HG03103 (cell line): ENCODE data around the gene C1orf210.

ENCODE experiments used
- ATAC-seq: cut with Tn5 transposase; IDR thresholded peaks from one replicate; pipeline ENCODE4 v1.9.1; 2021; ENCODE audit warnings: low read depth; ENCODE audit not compliant: unreplicated experiment

Gene C1orf210

GRCh38 chr1:43312663-43313515, 27.5 kb upstream of the C1orf210 start:
- ATAC-seq = no peak

GRCh38 chr1:43312212-43312623, 26.8 kb upstream of the C1orf210 start:
- ATAC-seq = no peak

GRCh38 chr1:43311521-43311920, 26.1 kb upstream of the C1orf210 start:
- no peak for ATAC-seq

GRCh38 chr1:43309405-43310025, 24.1 kb upstream of the C1orf210 start:
- no peak for ATAC-seq

- ATAC-seq = no peak
Measured at GRCh38 chr1:43308635-43309404, 23.4 kb upstream of the C1orf210 start.

GRCh38 chr1:43307458-43308158, 22.2 kb upstream of the C1orf210 start:
- no peak for ATAC-seq

GRCh38 chr1:43306688-43307457, 21.5 kb upstream of the C1orf210 start:
- ATAC-seq = no peak

GRCh38 chr1:43305926-43306687, 20.7 kb upstream of the C1orf210 start:
- ATAC-seq = no peak

GRCh38 chr1:43305461-43305860, 20.1 kb upstream of the C1orf210 start:
- ATAC-seq = no peak

- no peak for ATAC-seq
Measured at GRCh38 chr1:43304771-43305300, 19.5 kb upstream of the C1orf210 start.

GRCh38 chr1:43304314-43304681, 18.9 kb upstream of the C1orf210 start:
- no peak for ATAC-seq

- ATAC-seq = no peak
Measured at GRCh38 chr1:43303471-43304313, 18.3 kb upstream of the C1orf210 start.

- ATAC-seq = no peak
Measured at GRCh38 chr1:43302721-43303470, 17.5 kb upstream of the C1orf210 start.

GRCh38 chr1:43302201-43302600, 16.8 kb upstream of the C1orf210 start:
- no peak for ATAC-seq

GRCh38 chr1:43300378-43301094, 15.2 kb upstream of the C1orf210 start, which contains the start of gene TIE1:
Gene TIE1, plus strand, starts transcription at chr1:43300982. Its CDS starts 90 bp downstream, at chr1:43301072.
- ATAC-seq = no peak

GRCh38 chr1:43299101-43299500, 13.7 kb upstream of the C1orf210 start:
- no peak for ATAC-seq

- no peak for ATAC-seq
Measured at GRCh38 chr1:43298055-43298454, 12.7 kb upstream of the C1orf210 start.
